SH-SY5Y (cell line): ENCODE data around the gene PDS5A.

ENCODE experiments used
- GATA2 ChIP-seq: IDR thresholded peaks from 2 replicates; pipeline ENCODE4 v1.6.1; 2011; ENCODE audit warnings: mild to moderate bottlenecking, low read depth, low read length
- GATA3 ChIP-seq: IDR thresholded peaks from 2 replicates; pipeline ENCODE4 v1.6.1; 2011; ENCODE audit warnings: low read depth, mild to moderate bottlenecking, low read length, moderate library complexity

GRCh38 chr4:39905656-39906055 is 72.1 kb downstream of the PDS5A start:
- no peak for TF ChIP-seq GATA3
- no peak for TF ChIP-seq GATA2
